GM18907 (cell line): Measurements from ENCODE around the gene AGTPBP1.
"Not testable (repeated sequence)": the region's sequence is repeated elsewhere in the genome, so short reads cannot be mapped to it uniquely, and the experiment has no call there.

ENCODE experiments used
- ATAC-seq: cut with Tn5 transposase; IDR thresholded peaks from one replicate; pipeline ENCODE4 v1.9.1; 2021; ENCODE audit warnings: mild to moderate bottlenecking, moderate library complexity; ENCODE audit not compliant: unreplicated experiment

The AGTPBP1 gene

GRCh38 chr9:85645909-85646627 lies 95.7 kb downstream of the AGTPBP1 start:
- ATAC-seq = no peak

- no peak for ATAC-seq
Measured at GRCh38 chr9:85640425-85640824, 101.3 kb downstream of the AGTPBP1 start.

GRCh38 chr9:85639675-85640186 lies 102.0 kb downstream of the AGTPBP1 start:
- ATAC-seq = no peak

GRCh38 chr9:85631809-85632208 lies 109.9 kb downstream of the AGTPBP1 start:
- no peak for ATAC-seq

GRCh38 chr9:85630676-85631075 lies 111.1 kb downstream of the AGTPBP1 start:
- no peak for ATAC-seq

- ATAC-seq = no peak
Measured at GRCh38 chr9:85617141-85617670, 124.5 kb downstream of the AGTPBP1 start.

- no peak for ATAC-seq
Measured at GRCh38 chr9:85615792-85616191, 126.0 kb downstream of the AGTPBP1 start.

GRCh38 chr9:85610074-85610860 lies 131.5 kb downstream of the AGTPBP1 start:
- ATAC-seq = peak; percentile 86

- ATAC-seq = no peak
Measured at GRCh38 chr9:85605905-85606304, 135.8 kb downstream of the AGTPBP1 start.

- ATAC-seq = no peak
Measured at GRCh38 chr9:85603936-85604335, 137.8 kb downstream of the AGTPBP1 start.

GRCh38 chr9:85602742-85603141 lies 139.0 kb downstream of the AGTPBP1 start:
- ATAC-seq = no peak

GRCh38 chr9:85600675-85601263 lies 141.0 kb downstream of the AGTPBP1 start:
- ATAC-seq = no peak

- ATAC-seq = no peak
Measured at GRCh38 chr9:85599540-85600105, 142.1 kb downstream of the AGTPBP1 start.

GRCh38 chr9:85594316-85594715 lies 147.4 kb downstream of the AGTPBP1 start:
- no peak for ATAC-seq

- ATAC-seq = no peak
Measured at GRCh38 chr9:85586684-85587083, 155.1 kb downstream of the AGTPBP1 start.

GRCh38 chr9:85577353-85577952 lies 164.3 kb downstream of the AGTPBP1 start:
- ATAC-seq = no peak

GRCh38 chr9:85575868-85576267 lies 165.9 kb downstream of the AGTPBP1 start:
- no peak for ATAC-seq

- ATAC-seq = not testable (repeated sequence)
Measured at GRCh38 chr9:85573546-85573945, 168.2 kb downstream of the AGTPBP1 start.

GRCh38 chr9:85572917-85573316 lies 168.8 kb downstream of the AGTPBP1 start:
- not testable (repeated sequence) for ATAC-seq

- no peak for ATAC-seq
Measured at GRCh38 chr9:85569988-85570387, 171.8 kb downstream of the AGTPBP1 start.

GRCh38 chr9:85559526-85559925 lies 182.2 kb downstream of the AGTPBP1 start:
- no peak for ATAC-seq
